Adrenal gland (tissue), 12 donors: ENCODE results near the gene MICAL3. TPM values are rescaled to one million over a fixed set of nuclear protein-coding genes. Genes with fewer than 3 reads are reported as not detected.

ENCODE experiments used
- DNase-seq, 7 donors: peaks; one replicate each; pipeline ENCODE4 v3.0.0-alpha.2; 2019 to 2020
- H3K27ac ChIP-seq, 5 donors: fragments of 200-600 bp; sonication (generic) in 4 of 5; 1 replicate in 3 of 5; 2 replicates in 2 of 5; pipeline versions ENCODE4 v1.5.1 to v1.8.0; 2016 to 2020; ENCODE audit warnings: mild to moderate bottlenecking in 1 of 5
- H3K27me3 ChIP-seq: fragments of 200-600 bp; 2 replicates; pipeline ENCODE4 v1.8.0; 2021
- H3K36me3 ChIP-seq, 2 donors: fragments of 200-600 bp; replicated peaks in 1 of 2; 1 replicate in 1 of 2; 2 replicates in 1 of 2; pipeline versions ENCODE4 v1.5.1 to v1.8.0; 2018 to 2022
- H3K4me1 ChIP-seq, 2 donors: fragments of 200-600 bp; replicated peaks in 1 of 2; 1 replicate in 1 of 2; 2 replicates in 1 of 2; pipeline versions ENCODE4 v1.5.1 to v1.8.0; 2018 to 2021
- H3K4me3 ChIP-seq, 4 donors: fragments of 200-600 bp; sonication (generic) in 3 of 4; one replicate each; pipeline ENCODE4 v1.5.1; 2016 to 2018
- H3K9me3 ChIP-seq, 3 donors: fragments of 200-600 bp; sonication (generic) in 1 of 3; replicated peaks in 1 of 3; 1 replicate in 2 of 3; 2 replicates in 1 of 3; pipeline versions ENCODE4 v1.5.1 to v1.8.0; 2016 to 2021
- POLR2A ChIP-seq, 2 donors: fragments of 450-650 bp; IDR thresholded peaks; one replicate each; pipeline ENCODE4 v1.6.1; 2017; ENCODE audit warnings: antibody characterized with exemption in 2 of 2, mild to moderate bottlenecking in 2 of 2, moderate library complexity in 1 of 2
- WGBS, 4 donors: extraction: QIAGEN DNeasy Blood & Tissue Kit in 2 of 4; methylation state at CpG; one replicate each; pipeline versions ENCODE4 v1.1.5 to v1.1.7; 2013 to 2017; 5-methylcytosine and 5-hydroxymethylcytosine counted together
- intact Hi-C, 2 donors: fragments of 100-400 bp; cut with DNase I; formaldehyde crosslinking; loops; one replicate each; pipeline versions ENCODE4 v1.14.1 to v1.15.0; 2022 to 2023
- polyA plus RNA-seq, 3 donors: library from polyadenylated mRNA; stranded (reverse); fragments of 200-250 nt in 2 of 3; fragments of 350-450 nt in 1 of 3; fragmentation: Illumina TruSeq in 1 of 3; extraction: RNeasy Lipid Tissue Mini Kit (QIAGEN cat#74804) in 1 of 3; gene quantifications; one replicate each; pipeline ENCODE4 v1.2.3, GENCODE V29; 2013 to 2014
- total RNA-seq, 9 donors: library from RNA; depleted of rRNA in 4 of 9; stranded (reverse); fragments of >200 nt in 4 of 9; fragments of 120-200 nt in 1 of 9; fragmentation: NEBNext Ultra II Directional in 1 of 9; extraction: Animal tissue kit (Norgen Biotek cat#: 25700) in 1 of 9; gene quantifications; one replicate each; pipeline versions ENCODE4 v1.1.0 to v1.2.4, GENCODE V29; 2013 to 2023
- TF ChIP-seq, protein P1 (sequence below), 6 experiments: fragments of 450-650 bp in 4 of 6; fragments of 200-600 bp in 2 of 6; sonication (generic) in 1 of 6; IDR thresholded peaks; 1 replicate in 5 of 6; 2 replicates in 1 of 6; pipeline versions ENCODE4 v1.5.1 to v1.8.0; 2016 to 2021; ENCODE audit warnings: antibody characterized with exemption in 6 of 6, mild to moderate bottlenecking in 2 of 6, moderate library complexity in 1 of 6
- donor health status: healthy with polysubstance abuse.
- donor health status: Bipolar disorder and iron deficiency.
- donor health status: DM: yes; HTN: yes; CAD: no.
- donor health status: DM: no; HTN: no; CAD: no.
- donor health status: DM: no; HTN: no; CAD: no.
- donor health status: DM: yes; HTN: yes; CAD: no.

The MICAL3 gene
- total and polyA plus RNA-seq, 12 donors: 10.9 to 82.6 (median 34.4) TPM

DNA sequence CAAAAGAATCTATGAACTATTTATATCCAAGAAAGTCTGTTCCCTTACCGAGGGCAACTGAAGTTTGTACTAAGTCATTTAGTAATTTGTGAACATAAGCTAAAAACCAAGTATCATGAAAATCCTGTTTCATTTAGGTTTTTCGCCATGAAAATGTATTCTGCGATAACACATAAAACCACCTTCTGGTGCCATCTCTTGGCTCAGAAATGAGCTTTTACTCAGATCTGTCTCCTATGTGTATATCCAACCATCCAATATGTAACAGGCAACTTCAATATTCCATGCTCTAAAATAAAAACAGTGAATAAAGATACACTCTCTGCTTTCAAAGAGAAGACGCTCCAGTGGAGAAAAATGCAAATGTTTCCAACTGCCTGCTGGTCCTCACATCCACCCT lies 132.0 kb downstream of the MICAL3 start:
- TF ChIP-seq POLR2A (IDR thresholded peaks at IDR 0.05): no peak
- TF ChIP-seq, protein P1, sequence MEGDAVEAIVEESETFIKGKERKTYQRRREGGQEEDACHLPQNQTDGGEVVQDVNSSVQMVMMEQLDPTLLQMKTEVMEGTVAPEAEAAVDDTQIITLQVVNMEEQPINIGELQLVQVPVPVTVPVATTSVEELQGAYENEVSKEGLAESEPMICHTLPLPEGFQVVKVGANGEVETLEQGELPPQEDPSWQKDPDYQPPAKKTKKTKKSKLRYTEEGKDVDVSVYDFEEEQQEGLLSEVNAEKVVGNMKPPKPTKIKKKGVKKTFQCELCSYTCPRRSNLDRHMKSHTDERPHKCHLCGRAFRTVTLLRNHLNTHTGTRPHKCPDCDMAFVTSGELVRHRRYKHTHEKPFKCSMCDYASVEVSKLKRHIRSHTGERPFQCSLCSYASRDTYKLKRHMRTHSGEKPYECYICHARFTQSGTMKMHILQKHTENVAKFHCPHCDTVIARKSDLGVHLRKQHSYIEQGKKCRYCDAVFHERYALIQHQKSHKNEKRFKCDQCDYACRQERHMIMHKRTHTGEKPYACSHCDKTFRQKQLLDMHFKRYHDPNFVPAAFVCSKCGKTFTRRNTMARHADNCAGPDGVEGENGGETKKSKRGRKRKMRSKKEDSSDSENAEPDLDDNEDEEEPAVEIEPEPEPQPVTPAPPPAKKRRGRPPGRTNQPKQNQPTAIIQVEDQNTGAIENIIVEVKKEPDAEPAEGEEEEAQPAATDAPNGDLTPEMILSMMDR (IDR thresholded peaks at IDR 0.05): no peak
- Histone ChIP-seq H3K27ac (no peak overlapping the region), H3K9me3 (no peaks in the 10 kb centered on the region), H3K27me3 (no peaks in the 10 kb centered on the region), H3K4me1 (peaks cover 7 to 12% of the 10 kb centered on the region in 2 donors), H3K4me3 (no peak overlapping the region), H3K36me3 (peaks cover 0 to 42% of the 10 kb centered on the region in 2 donors)
- intact Hi-C loops: loop anchor here (10.0 kb wide), 2 partner anchors 58 to 62 kb away; no protein-coding TSS in a partner anchor
- 90 to 96% (median 93%) methylated on average over 4 of the region's 4 CpGs for WGBS, 4 donors
- DNase-seq: no peak

DNA sequence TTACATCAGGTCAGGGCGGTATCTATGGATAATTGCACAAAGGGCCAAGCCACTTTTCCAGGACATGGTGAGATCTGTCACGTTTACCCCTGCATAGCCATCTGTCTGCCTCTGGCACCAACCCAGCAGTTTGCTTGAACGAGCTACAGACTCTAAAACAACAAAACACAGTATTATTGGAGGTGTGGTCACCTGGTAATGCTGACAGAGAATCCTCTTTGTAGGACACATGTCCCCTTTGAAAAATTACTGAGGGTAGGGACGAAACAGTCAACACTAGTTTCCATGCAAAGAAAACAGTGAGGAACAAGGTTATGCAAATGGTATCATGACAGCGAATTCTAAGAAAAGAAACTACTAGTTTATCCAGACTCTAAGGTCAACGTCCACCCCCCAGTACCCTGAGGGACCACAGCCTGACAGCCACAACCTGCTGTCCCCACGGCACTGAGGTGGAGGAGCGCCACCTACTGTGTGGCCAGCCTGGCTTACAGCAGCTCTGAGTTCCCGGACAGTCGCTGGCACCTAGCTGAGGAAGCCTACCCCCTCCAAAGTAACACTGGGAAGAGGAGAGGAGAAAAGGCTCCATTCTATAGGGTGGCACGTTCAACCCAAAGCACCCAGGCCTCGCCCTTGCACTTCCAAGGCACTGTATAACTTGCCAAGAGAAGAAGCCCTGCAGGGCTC lies 132.7 kb downstream of the MICAL3 start:
- DNase-seq: no peak
- H3K27ac ChIP-seq: no peak overlapping the region
- intact Hi-C loops: loop anchor here (10.0 kb wide), 2 partner anchors 57 to 63 kb away; no protein-coding TSS in a partner anchor
- no peaks in the 10 kb centered on the region for H3K9me3 ChIP-seq
- WGBS, 4 donors: 66 to 83% (median 74%) methylated on average over 9 to 12 of the region's 12 CpGs
- peaks cover 7 to 12% of the 10 kb centered on the region in 2 donors for H3K4me1 ChIP-seq
- no peak for TF ChIP-seq POLR2A (IDR thresholded peaks at IDR 0.05)
- TF ChIP-seq, protein P1 (IDR thresholded peaks at IDR 0.05): peak in 1 of 6 experiments; percentile 16
- peaks cover 0 to 46% of the 10 kb centered on the region in 2 donors for H3K36me3 ChIP-seq
- H3K27me3 ChIP-seq: no peaks in the 10 kb centered on the region
- no peak overlapping the region for H3K4me3 ChIP-seq

DNA sequence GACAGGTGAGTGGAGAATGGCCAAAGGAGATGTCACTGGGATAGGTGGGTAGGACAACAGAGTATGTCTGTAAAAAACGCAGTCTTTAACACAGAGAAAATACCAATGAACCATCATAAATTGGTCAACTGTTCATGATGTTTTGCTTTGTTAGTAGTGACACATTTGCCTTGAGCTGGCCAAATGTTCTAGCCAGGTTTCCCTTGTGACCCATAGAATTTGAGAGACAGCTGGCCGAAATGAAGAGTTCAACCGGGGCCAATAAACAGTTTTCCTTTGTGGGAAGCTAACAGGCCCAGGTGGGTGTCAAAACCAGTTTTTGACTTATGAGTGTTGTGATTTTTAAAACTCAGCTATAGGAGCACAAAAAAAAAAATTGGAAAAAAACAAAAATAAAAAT lies 133.5 kb downstream of the MICAL3 start:
- 77 to 86% (median 80%) methylated on average over 3 of the region's 3 CpGs for WGBS, 4 donors
- Histone ChIP-seq H3K27me3 (no peaks in the 10 kb centered on the region), H3K9me3 (no peaks in the 10 kb centered on the region), H3K4me3 (no peak overlapping the region), H3K27ac (peak overlapping the region in 1 of 5 donors; percentile 26), H3K4me1 (peaks cover 7 to 12% of the 10 kb centered on the region in 2 donors), H3K36me3 (peaks cover 0 to 49% of the 10 kb centered on the region in 2 donors)
- no peak for DNase-seq
- TF ChIP-seq POLR2A (IDR thresholded peaks at IDR 0.05): no peak
- TF ChIP-seq, protein P1 (IDR thresholded peaks at IDR 0.05): no peak
- intact Hi-C loops: loop anchor here (10.0 kb wide), 2 partner anchors 56 to 64 kb away; no protein-coding TSS in a partner anchor

DNA sequence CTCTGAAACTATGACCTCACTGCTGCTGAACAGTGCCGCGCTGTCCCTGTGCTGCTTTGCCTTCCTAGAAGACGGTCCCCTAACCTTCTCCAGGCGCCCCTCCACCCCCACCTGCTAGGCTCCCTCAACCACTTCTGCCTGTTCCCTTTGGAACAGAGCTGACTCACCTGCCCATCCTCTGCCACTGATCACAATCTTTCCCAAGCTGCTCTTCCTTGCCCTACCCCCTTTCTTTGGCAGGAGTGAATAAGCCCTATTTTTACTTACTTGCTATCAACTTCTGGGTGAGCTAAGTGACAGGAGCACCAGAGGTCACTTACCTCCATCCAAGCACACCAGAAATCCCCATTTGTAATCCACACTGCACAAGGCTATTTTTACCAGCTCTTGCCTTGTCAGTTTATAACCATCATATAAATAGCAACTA lies 134.1 kb downstream of the MICAL3 start:
- no peak for TF ChIP-seq POLR2A (IDR thresholded peaks at IDR 0.05)
- TF ChIP-seq, protein P1 (IDR thresholded peaks at IDR 0.05): no peak
- peaks cover 0 to 51% of the 10 kb centered on the region in 2 donors for H3K36me3 ChIP-seq
- H3K4me3 ChIP-seq: no peak overlapping the region
- no peaks in the 10 kb centered on the region for H3K27me3 ChIP-seq
- H3K4me1 ChIP-seq: peaks cover 7 to 12% of the 10 kb centered on the region in 2 donors
- WGBS, 4 donors: 82 to 91% (median 90%) methylated on average over 4 of the region's 4 CpGs
- DNase-seq: peak in 6 of 7 donors; percentile 24 to 66 (median 54)
- H3K9me3 ChIP-seq: no peaks in the 10 kb centered on the region
- intact Hi-C loops: loop anchor here (10.0 kb wide), 2 partner anchors 55 to 65 kb away; no protein-coding TSS in a partner anchor
- peak overlapping the region in 1 of 5 donors; percentile 58 for H3K27ac ChIP-seq
